ENCODE results near the gene RBCK1.
"Not testable (repeated sequence)": the region's sequence is repeated elsewhere in the genome, so short reads cannot be mapped to it uniquely, and the experiment has no call there.

RBCK1 gene

DNA sequence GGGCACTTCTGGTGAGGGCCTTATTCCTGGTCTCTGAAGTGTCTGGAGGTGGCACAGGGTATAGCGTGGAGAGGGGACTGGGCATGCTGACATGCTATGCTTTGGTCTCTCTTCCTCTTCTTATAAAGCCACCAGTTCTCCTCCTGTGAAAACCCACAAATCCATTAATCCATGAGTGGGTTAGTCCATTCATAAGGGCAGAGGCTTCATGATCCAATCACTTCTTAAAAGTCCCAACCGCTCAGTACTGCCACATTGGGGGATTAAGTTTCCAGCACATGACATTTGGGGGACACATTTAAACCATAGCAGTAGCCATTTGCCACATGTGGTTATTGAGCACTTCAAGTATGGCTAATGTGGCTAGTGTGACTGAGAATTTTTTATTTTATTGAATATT is 31.3 kb upstream of the RBCK1 start:
- DNase-seq = no peak

GRCh38 chr20:377578-377977 is 30.5 kb upstream of the RBCK1 start:
- not testable (repeated sequence) for DNase-seq

DNA sequence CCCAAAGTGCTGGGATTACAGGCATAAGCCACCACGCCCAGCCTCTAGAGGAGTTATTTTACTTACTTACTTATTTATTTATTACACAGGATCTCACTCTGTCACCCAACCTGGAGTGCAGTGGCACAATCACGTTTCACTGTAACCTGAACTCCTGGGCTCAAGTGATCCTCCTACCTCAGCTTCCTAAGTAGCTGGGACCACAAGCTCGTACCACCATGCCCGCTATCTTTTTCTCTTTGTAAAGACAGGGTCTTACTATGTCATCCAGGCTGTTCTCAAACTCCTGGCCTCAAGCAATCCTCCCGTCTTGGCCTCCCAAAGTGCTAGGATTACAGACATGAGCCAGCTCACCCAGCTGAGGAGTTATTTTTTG is 29.1 kb upstream of the RBCK1 start:
- no peak for DNase-seq

GRCh38 chr20:380763-381580 is 27.1 kb upstream of the RBCK1 start:
- peak; percentile 46 for DNase-seq

- DNase-seq = no peak
These were observed 26.4 kb upstream of the RBCK1 start for GRCh38 chr20:381581-382290.

GRCh38 chr20:382291-383115 is 25.6 kb upstream of the RBCK1 start:
- no peak for DNase-seq

- DNase-seq = no peak
These were observed 24.2 kb upstream of the RBCK1 start for GRCh38 chr20:383889-384288.

DNA sequence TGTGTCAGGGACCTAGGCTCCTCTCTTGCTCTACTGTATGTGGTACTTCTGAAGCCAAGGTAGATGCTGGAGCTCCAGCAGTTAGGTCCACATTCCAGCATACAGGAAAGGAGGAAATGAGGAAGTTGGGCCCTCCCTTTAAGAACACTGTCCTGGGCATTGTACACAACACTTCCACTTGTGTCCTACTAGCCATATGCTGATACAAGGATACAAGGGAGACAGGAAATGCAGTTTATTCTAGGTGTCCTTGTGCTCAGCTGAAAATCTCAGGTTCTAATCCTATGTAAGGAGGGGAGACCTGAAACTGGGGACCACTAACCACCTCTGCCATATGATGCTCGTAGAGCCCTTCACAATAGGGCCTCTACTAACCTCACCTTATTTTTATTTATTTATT is 23.4 kb upstream of the RBCK1 start:
- DNase-seq = no peak

DNA sequence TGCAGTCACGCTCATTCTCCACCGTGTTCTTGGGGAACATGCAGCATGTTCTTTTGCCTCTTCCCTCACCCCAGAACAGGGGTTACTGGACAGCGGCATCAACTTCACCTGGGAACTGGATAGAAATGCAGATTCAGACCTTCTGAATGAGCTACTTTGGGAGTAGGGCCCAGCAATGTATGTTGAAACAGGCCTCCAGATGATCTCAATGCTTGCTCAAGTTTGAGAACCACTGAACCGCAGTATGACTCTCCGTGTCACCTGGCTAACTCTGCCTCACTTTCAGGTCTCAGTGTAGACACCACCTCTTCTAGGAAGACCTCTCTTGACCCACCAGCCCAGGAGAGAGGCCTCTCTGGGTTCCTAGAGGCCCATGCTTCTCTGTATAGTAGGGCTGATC is 22.7 kb upstream of the RBCK1 start:
- no peak for DNase-seq

GRCh38 chr20:386634-387033 is 21.5 kb upstream of the RBCK1 start:
- not testable (repeated sequence) for DNase-seq

DNA sequence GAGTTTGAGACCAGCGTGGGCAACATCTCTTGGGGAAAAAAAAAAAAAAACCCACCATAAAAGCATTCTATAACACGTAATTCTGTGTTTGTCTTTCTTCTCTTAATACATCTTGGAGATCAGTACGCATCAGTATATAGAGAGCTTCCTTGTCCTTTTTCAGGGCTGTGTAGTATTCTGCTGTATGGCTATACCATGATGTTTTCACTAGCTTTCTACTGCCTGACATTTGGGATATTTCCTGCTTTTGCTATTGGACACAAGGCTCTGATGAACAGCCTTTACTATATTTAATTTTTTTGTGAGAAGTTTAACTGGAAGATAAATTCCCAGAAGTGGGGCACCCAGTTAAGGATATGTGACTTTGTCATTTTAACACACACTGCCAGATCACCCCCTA is 20.6 kb upstream of the RBCK1 start:
- no peak for DNase-seq

DNA sequence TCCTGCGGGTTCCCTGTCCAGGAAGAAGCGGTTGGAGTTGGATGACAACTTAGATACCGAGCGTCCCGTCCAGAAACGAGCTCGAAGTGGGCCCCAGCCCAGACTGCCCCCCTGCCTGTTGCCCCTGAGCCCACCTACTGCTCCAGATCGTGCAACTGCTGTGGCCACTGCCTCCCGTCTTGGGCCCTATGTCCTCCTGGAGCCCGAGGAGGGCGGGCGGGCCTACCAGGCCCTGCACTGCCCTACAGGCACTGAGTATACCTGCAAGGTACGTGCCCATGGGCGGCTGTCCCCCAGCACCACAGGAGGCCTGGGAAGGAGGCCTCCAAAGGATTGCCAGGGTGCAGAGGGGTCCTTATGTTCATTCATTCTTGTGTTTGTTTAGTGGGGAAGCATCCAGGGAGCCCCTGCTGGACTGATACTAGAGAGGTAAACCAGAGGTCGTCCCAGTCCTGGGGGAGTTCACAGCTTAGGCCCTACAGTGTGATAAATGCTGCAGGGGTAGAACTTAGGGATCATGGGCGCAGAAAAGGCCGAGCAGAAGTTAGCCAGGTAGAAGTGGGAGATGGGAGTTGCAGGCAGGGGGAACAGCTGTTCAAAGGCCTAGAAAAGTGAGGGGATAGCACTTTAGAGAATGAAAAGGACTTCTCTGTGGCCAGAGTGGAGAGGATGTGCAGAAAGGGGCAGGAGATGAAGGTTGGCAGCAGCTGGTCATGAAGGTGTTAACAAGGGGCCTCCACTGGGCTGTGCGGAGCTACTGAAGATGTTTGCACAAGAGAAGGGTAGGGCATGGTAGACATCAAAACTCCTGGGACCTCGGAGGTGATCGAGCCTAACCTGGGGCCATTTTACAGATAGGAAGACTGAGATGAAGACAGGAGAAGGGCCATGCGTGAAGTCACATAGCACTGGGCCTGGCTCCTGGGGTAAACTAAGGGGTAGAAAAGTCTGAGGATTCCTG is 19.8 kb upstream of the RBCK1 start:
- no peak for DNase-seq

- no peak for DNase-seq
These were observed 18.9 kb upstream of the RBCK1 start for GRCh38 chr20:389220-389619.

DNA sequence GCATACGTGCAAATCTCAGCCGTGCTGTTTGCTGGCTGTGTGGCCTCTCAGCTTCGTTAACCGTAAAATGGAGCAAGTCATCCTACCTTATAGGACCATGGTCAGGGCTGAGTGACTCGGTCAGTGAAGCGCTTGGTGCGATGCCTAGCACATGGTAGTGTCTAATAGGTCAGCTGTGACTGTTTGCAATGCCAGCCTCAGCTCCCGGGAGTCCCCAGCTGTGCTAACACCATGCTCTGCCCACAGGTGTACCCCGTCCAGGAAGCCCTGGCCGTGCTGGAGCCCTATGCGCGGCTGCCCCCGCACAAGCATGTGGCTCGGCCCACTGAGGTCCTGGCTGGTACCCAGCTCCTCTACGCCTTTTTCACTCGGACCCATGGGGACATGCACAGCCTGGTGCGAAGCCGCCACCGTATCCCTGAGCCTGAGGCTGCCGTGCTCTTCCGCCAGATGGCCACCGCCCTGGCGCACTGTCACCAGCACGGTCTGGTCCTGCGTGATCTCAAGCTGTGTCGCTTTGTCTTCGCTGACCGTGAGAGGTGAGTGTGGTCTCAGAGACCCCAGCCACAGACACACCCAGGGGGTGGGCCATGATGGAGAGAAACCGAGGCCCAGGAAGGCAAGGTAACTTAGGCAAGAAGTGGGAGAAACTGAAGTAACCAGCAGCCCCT is 16.9 kb upstream of the RBCK1 start:
- no peak for DNase-seq

GRCh38 chr20:393296-393695 is 14.8 kb upstream of the RBCK1 start:
- DNase-seq = not testable (repeated sequence)

- no peak for DNase-seq
These were observed 11.9 kb upstream of the RBCK1 start for GRCh38 chr20:396252-396618.

- no peak for DNase-seq
These were observed 11.3 kb upstream of the RBCK1 start for GRCh38 chr20:396619-397431.

DNA sequence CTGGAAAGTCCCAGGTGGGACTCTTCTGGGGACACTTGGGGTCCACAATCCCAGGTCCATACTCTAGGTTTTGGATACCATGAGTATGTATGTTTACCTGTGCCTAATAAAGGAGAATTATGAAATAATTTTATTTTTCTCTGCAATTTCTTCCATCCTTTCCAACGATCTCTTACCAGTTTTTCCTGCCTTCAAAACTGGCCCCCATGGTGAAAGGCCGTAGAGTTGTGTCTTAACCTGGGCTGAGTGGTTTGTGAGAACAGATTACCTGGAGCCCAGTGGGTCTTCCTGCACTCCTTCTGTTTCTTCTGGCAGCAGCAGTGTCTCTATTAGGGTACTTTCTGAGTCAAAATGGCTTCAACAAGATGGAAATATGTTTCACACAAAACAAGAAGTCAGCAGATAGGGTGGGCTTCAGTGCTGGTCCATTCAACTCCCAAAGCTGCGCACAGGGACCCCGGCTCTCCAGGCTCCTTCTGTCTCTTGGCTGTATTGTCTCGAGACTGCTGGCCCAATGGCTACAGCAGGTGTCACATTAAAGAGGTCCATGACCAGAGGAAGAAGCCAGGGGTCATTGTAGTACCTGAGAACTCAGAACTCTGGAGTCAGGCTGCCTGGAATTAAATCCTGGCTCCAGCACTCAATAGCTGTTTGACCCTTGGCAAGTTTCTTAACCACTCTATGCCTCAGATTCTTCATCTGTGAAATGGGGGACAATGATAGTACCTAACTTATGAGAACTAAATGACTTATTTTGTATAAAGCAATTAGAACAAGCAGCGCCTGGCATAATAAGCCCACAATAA is 10.5 kb upstream of the RBCK1 start:
- no peak for DNase-seq

GRCh38 chr20:399182-399707 is 8.9 kb upstream of the RBCK1 start:
- DNase-seq = no peak

- no peak for DNase-seq
These were observed 8.0 kb upstream of the RBCK1 start for GRCh38 chr20:400128-400453.
